Measurements from ENCODE around the gene SDC3. TPM values are rescaled to one million over a fixed set of nuclear protein-coding genes. Genes with fewer than 3 reads are reported as not detected.
"Not testable (repeated sequence)": the region's sequence is repeated elsewhere in the genome, so short reads cannot be mapped to it uniquely, and the experiment has no call there.

SDC3 gene
- polyA plus RNA-seq, 1 experiment, result 18.0 TPM

DNA sequence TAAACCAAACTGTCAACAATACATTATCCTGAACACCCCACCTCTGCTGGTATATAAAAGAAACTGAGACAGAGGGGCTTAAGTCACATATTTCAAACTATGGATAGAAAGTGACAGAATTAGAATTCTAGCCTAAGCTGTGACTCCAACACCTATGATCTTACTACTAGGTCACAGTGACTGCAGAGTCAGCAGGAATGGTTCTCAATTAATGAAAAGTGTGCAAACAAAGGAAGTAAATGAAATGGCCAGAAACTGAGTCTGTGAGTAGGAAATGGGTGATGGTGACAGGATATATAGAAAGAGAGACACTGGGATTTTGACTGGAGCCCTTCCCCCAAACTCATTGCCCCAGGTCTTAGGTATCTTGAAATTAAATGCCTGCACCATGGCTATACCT lies 38.7 kb upstream of the SDC3 start:
- H3K36me3 ChIP-seq (ENCODE audit: control insufficient read depth, insufficient read depth, low read length), result peaks cover 18% of the 10 kb centered on the region
- CTCF ChIA-PET, result no interaction called here
- no peaks in the 10 kb centered on the region for H3K27me3 ChIP-seq (ENCODE audit: control insufficient read depth, insufficient read depth, low read length)
- H3K4me3 ChIP-seq (ENCODE audit: low read depth, low read length), result no peak overlapping the region
- DNase-seq (ENCODE audit: low read depth), result no peak
- TF ChIP-seq, protein P1, sequence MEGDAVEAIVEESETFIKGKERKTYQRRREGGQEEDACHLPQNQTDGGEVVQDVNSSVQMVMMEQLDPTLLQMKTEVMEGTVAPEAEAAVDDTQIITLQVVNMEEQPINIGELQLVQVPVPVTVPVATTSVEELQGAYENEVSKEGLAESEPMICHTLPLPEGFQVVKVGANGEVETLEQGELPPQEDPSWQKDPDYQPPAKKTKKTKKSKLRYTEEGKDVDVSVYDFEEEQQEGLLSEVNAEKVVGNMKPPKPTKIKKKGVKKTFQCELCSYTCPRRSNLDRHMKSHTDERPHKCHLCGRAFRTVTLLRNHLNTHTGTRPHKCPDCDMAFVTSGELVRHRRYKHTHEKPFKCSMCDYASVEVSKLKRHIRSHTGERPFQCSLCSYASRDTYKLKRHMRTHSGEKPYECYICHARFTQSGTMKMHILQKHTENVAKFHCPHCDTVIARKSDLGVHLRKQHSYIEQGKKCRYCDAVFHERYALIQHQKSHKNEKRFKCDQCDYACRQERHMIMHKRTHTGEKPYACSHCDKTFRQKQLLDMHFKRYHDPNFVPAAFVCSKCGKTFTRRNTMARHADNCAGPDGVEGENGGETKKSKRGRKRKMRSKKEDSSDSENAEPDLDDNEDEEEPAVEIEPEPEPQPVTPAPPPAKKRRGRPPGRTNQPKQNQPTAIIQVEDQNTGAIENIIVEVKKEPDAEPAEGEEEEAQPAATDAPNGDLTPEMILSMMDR (IDR thresholded peaks at IDR 0.05; ENCODE audit: insufficient read depth, low read depth, low read length), result no peak
- POLR2A ChIA-PET, result no interaction called here

DNA sequence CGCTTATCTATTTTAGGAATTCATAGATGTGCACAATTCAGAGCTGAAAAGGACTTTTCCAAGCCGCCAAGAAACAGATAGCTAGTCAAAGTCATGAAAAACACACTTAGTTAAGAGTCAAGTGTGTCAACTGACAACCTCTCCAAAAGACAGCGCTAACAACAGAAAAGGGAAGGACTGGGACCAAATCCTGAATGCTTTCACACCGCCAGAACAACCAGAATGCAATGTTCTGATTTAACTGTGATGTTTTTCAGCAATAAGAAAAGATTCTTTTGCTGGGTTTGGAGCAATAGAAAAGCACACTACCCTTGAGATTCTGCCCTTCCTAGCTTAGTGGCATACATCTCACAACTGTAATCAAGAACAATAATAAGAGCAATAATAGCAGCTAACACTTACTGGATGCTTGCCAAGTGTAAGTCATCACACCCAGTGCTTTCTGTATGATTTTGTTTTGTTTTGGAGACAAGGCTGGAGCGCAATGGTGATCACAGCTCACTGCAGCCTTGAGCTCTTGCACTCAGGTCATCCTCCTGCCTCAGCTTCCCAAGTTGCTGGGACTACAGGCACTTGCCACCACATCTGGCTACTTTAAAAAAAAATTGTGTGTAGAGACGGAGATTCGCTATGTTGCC lies 33.9 kb upstream of the SDC3 start:
- DNase-seq (ENCODE audit: low read depth), result no peak
- Histone ChIP-seq H3K4me3 (ENCODE audit: low read depth, low read length) (no peak overlapping the region), H3K27me3 (ENCODE audit: control insufficient read depth, insufficient read depth, low read length) (no peaks in the 10 kb centered on the region), H3K36me3 (ENCODE audit: control insufficient read depth, insufficient read depth, low read length) (peaks cover 19% of the 10 kb centered on the region)
- POLR2A ChIA-PET, result no interaction called here
- CTCF ChIA-PET, result interaction anchor here (0.6 to 0.7 kb wide), 2 partner anchors 183 to 228 kb away, joined by 3 to 5 read pairs; no protein-coding TSS in a partner anchor
- TF ChIP-seq, protein P1 (IDR thresholded peaks at IDR 0.05; ENCODE audit: insufficient read depth, low read depth, low read length), result no peak

DNA sequence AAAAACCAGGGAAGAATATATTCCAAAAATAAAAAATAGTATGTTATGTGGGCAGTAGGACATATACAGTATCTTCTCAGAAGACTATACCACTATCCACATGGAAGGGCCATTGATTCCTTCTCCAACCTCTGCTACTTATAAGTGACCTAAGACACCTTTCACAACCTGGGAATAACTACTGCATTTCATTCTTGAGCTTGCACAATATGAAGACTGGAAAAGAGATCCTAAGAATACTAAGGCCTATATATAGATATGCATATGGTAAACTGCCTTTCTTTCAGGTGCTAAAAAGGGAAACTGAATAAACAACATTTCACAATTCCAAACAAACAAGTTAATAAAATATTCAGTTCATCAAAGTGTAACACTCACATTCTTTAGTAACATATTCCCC lies 32.0 kb upstream of the SDC3 start:
- no peak for DNase-seq (ENCODE audit: low read depth)
- H3K4me3 ChIP-seq (ENCODE audit: low read depth, low read length), result no peak overlapping the region
- TF ChIP-seq, protein P1 (IDR thresholded peaks at IDR 0.05; ENCODE audit: insufficient read depth, low read depth, low read length), result no peak
- peaks cover 24% of the 10 kb centered on the region for H3K36me3 ChIP-seq (ENCODE audit: control insufficient read depth, insufficient read depth, low read length)
- CTCF ChIA-PET, result interaction anchor here (0.5 to 2.7 kb wide), 3 partner anchors 11 to 362 kb away, joined by 3 to 10 read pairs (median 4); no protein-coding TSS in a partner anchor
- H3K27me3 ChIP-seq (ENCODE audit: control insufficient read depth, insufficient read depth, low read length), result no peaks in the 10 kb centered on the region
- POLR2A ChIA-PET, result no interaction called here

DNA sequence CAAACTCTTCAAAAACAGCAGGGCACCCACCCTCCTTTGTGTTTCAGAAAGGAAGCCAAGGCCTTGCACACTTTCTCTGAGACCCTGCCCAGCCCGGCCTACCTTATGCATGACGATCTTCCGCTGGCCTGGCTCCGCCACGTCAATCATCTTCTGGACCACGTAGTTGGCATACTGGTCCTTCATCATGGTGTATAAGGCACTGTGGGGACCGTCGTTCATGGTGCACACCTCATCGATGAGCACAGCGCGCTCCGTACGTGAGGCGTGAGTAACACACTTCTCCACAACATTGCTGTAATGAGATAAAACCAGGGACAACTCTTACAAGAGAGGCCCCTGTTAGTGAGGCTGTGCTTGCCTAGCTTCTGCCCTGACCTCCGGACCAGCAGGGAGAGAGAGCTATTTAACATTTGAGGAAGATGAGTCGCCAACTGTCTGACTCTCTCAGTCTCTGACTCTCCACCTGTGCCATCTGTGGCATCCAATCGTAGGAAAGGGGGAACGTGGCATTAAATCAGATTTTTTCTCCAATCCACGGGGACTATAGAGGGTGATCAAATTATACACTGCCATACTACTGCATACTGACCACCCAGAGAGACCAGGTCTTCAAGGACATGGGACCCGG lies 28.1 kb upstream of the SDC3 start:
- TF ChIP-seq, protein P1 (IDR thresholded peaks at IDR 0.05; ENCODE audit: insufficient read depth, low read depth, low read length), result no peak
- ChIA-PET CTCF (no interaction called here), POLR2A (no interaction called here)
- Histone ChIP-seq H3K27me3 (ENCODE audit: control insufficient read depth, insufficient read depth, low read length) (no peaks in the 10 kb centered on the region), H3K4me3 (ENCODE audit: low read depth, low read length) (no peak overlapping the region), H3K36me3 (ENCODE audit: control insufficient read depth, insufficient read depth, low read length) (peaks cover 30% of the 10 kb centered on the region)
- no peak for DNase-seq (ENCODE audit: low read depth)

DNA sequence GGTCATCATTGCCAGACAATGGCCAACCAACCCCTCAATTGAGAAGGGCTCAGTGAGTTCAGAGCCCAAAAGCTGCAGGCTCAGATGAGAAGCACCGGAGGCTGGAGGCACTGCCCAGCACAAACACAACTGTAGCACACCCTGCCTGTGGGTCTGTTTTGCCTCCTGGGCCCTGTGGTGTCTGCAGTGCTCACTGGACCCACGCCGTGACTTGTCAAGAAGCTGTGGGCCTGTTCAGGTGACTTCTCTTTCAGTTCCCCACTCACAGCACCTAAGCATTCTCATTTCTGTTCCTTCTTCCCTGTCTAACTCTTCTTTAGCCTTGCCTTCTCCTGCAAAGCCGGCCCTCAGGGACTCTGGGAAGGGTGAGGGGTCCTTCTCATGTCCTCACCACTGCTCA lies 27.2 kb upstream of the SDC3 start:
- DNase-seq (ENCODE audit: low read depth); POLR2A ChIA-PET; H3K27me3 ChIP-seq (ENCODE audit: control insufficient read depth, insufficient read depth, low read length); CTCF ChIA-PET; H3K4me3 ChIP-seq (ENCODE audit: low read depth, low read length): not testable (repeated sequence)
- peaks cover 30% of the 10 kb centered on the region for H3K36me3 ChIP-seq (ENCODE audit: control insufficient read depth, insufficient read depth, low read length)
